Pancreas (tissue), 10 donors: Measurements from ENCODE around the gene FAM20C. TPM values are rescaled to one million over a fixed set of nuclear protein-coding genes. Genes with fewer than 3 reads are reported as not detected.

Source experiments
- ATAC-seq, 4 donors: fragments of 200-7000 bp; cut with Tn5 transposase; one replicate each; pipeline versions ENCODE4 v1.8.0 to v1.9.1; 2020; ENCODE audit warnings: mild to moderate bottlenecking in 4 of 4, moderate library complexity in 4 of 4
- DNase-seq, 6 donors: peaks; one replicate each; pipeline ENCODE4 v3.0.0-alpha.2; 2020
- FAIRE-seq: peaks from 2 replicates; lab custom pipeline; 2012; peaks lifted over from hg19 to GRCh38; lab: Jason Lieb, UNC
- H3K27ac ChIP-seq, 4 donors: fragments of 200-600 bp; sonication (generic); 1 replicate in 3 of 4; 2 replicates in 1 of 4; pipeline versions ENCODE4 v1.5.0 to v1.8.0; 2020
- H3K27me3 ChIP-seq, 4 donors: fragments of 200-600 bp; one replicate each; pipeline ENCODE4 v1.8.0; 2021
- H3K36me3 ChIP-seq, 3 donors: fragments of 200-600 bp; sonication (generic) in 1 of 3; one replicate each; pipeline versions ENCODE4 v1.5.0 to v1.8.0; 2020 to 2021
- H3K4me1 ChIP-seq, 3 donors: fragments of 200-600 bp; one replicate each; pipeline ENCODE4 v1.8.0; 2021
- H3K4me3 ChIP-seq, 4 donors: fragments of 200-600 bp; sonication (generic) in 2 of 4; one replicate each; pipeline versions ENCODE4 v1.5.0 to v1.8.0; 2020 to 2021
- H3K9me3 ChIP-seq, 4 donors: fragments of 200-600 bp; one replicate each; pipeline ENCODE4 v1.8.0; 2021
- WGBS, 2 donors: extraction: QIAGEN DNeasy Blood & Tissue Kit; methylation state at CpG; one replicate each; pipeline ENCODE4 v1.1.7; 2013; 5-methylcytosine and 5-hydroxymethylcytosine counted together
- intact Hi-C, 3 donors: fragments of 100-400 bp; cut with DNase I; formaldehyde crosslinking; loops; one replicate each; pipeline versions ENCODE4 v1.11.1 to v1.14.2; 2022
- polyA plus RNA-seq, 2 donors: library from polyadenylated mRNA; stranded (reverse); fragments of 200-250 nt; gene quantifications; one replicate each; pipeline ENCODE4 v1.2.3, GENCODE V29; 2013
- total RNA-seq, 6 donors: library from RNA; stranded (reverse); fragmentation: NEBNext Ultra II Directional in 4 of 6; extraction: Animal tissue kit (Norgen Biotek cat#: 25700) in 4 of 6; gene quantifications; one replicate each; pipeline versions ENCODE4 v1.2.1 to v1.2.4, GENCODE V29; 2021 to 2023
- TF ChIP-seq, protein P1 (sequence below), 4 donors: fragments of 200-600 bp; sonication (generic) in 3 of 4; IDR thresholded peaks; one replicate each; pipeline versions ENCODE4 v1.5.0 to v1.8.0; 2021; ENCODE audit warnings: antibody characterized with exemption in 4 of 4
- donor health status: healthy with polysubstance abuse.
- donor health status: DM: no; HTN: no; CAD: no; lungs with moderate emphysema.
- donor health status: DM: no; HTN: no; CAD: no.
- donor health status: control.
- donor health status: control.
- donor health status: Bipolar disorder and iron deficiency.
- donor health status: DM: yes; HTN: yes; CAD: no.
- donor health status: DM: no; HTN: no; CAD: no.
- donor health status: DM: no; HTN: no; CAD: no.
- donor health status: DM: yes; HTN: yes; CAD: no.

The FAM20C gene
- total and polyA plus RNA-seq, 8 donors = 8.9 to 43.1 (median 13.4) TPM

DNA sequence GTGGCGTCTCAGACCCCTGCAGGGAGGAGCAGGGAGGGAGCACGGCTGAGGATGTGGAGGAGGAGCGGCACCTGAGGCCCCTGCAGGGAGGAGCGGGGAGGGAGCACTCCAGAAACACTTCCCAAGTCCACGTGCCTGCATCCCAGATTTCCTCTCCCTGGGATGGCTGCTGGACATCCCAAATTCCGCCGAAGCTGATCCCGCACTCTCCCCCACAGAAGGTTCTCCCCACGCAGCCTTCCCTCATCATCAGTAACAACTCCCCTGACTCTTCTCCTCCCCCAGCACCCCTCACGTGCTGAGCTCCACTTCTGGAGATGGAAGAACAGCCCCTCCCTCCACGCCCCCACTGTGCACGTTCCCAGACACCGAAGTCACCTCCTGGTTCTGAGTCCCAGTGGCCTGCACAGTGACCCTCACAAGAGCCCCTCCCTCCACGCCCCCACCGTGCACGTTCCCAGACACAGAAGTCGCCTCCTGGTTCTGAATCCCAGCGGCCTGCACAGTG is 79.8 kb downstream of the FAM20C start:
- no peaks in the 10 kb centered on the region for H3K36me3 ChIP-seq
- peak in 2 of 6 donors; percentile 25 to 32 for DNase-seq
- no peak for ATAC-seq
- FAIRE-seq = no peak
- TF ChIP-seq, protein P1, sequence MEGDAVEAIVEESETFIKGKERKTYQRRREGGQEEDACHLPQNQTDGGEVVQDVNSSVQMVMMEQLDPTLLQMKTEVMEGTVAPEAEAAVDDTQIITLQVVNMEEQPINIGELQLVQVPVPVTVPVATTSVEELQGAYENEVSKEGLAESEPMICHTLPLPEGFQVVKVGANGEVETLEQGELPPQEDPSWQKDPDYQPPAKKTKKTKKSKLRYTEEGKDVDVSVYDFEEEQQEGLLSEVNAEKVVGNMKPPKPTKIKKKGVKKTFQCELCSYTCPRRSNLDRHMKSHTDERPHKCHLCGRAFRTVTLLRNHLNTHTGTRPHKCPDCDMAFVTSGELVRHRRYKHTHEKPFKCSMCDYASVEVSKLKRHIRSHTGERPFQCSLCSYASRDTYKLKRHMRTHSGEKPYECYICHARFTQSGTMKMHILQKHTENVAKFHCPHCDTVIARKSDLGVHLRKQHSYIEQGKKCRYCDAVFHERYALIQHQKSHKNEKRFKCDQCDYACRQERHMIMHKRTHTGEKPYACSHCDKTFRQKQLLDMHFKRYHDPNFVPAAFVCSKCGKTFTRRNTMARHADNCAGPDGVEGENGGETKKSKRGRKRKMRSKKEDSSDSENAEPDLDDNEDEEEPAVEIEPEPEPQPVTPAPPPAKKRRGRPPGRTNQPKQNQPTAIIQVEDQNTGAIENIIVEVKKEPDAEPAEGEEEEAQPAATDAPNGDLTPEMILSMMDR (IDR thresholded peaks at IDR 0.05) = no peak
- WGBS, 2 donors = 81 to 84% methylated on average over 17 to 18 of the region's 18 CpGs
- H3K9me3 ChIP-seq = no peaks in the 10 kb centered on the region
- no peaks in the 10 kb centered on the region for H3K4me1 ChIP-seq
- intact Hi-C loops = no loop called here
- no peaks in the 10 kb centered on the region for H3K27me3 ChIP-seq
- H3K4me3 ChIP-seq = no peak overlapping the region
- no peak overlapping the region for H3K27ac ChIP-seq

- FAIRE-seq (no peak), ATAC-seq (no peak), DNase-seq (peak in 2 of 6 donors; percentile 34 to 35)
- H3K27ac ChIP-seq = no peak overlapping the region
- no peaks in the 10 kb centered on the region for H3K9me3 ChIP-seq
- 81 to 82% methylated on average over 14 of the region's 14 CpGs for WGBS, 2 donors
- no peaks in the 10 kb centered on the region for H3K27me3 ChIP-seq
- intact Hi-C loops = no loop called here
- no peaks in the 10 kb centered on the region for H3K36me3 ChIP-seq
- no peak overlapping the region for H3K4me3 ChIP-seq
- no peaks in the 10 kb centered on the region for H3K4me1 ChIP-seq
- TF ChIP-seq, protein P1 (IDR thresholded peaks at IDR 0.05) = no peak
Measured at GRCh38 chr7:272631-273030, 80.3 kb downstream of the FAM20C start.

GRCh38 chr7:273327-273726 is 81.0 kb downstream of the FAM20C start:
- Histone ChIP-seq H3K4me1 (no peaks in the 10 kb centered on the region), H3K27ac (no peak overlapping the region), H3K36me3 (no peaks in the 10 kb centered on the region), H3K9me3 (no peaks in the 10 kb centered on the region), H3K4me3 (no peak overlapping the region), H3K27me3 (no peaks in the 10 kb centered on the region)
- WGBS, 2 donors = 77 to 94% methylated on average over 7 of the region's 7 CpGs
- intact Hi-C loops = no loop called here
- FAIRE-seq = no peak
- TF ChIP-seq, protein P1 (IDR thresholded peaks at IDR 0.05) = no peak
- no peak for ATAC-seq
- DNase-seq = no peak

- Histone ChIP-seq H3K4me3 (no peak overlapping the region), H3K9me3 (no peaks in the 10 kb centered on the region), H3K4me1 (no peaks in the 10 kb centered on the region), H3K36me3 (no peaks in the 10 kb centered on the region), H3K27ac (no peak overlapping the region), H3K27me3 (no peaks in the 10 kb centered on the region)
- TF ChIP-seq, protein P1 (IDR thresholded peaks at IDR 0.05) = no peak
- WGBS, 2 donors = 47 to 49% methylated on average over 2 of the region's 2 CpGs
- DNase-seq (no peak), ATAC-seq (no peak), FAIRE-seq (no peak)
- intact Hi-C loops = no loop called here
Measured at GRCh38 chr7:274266-274665, 81.9 kb downstream of the FAM20C start.

DNA sequence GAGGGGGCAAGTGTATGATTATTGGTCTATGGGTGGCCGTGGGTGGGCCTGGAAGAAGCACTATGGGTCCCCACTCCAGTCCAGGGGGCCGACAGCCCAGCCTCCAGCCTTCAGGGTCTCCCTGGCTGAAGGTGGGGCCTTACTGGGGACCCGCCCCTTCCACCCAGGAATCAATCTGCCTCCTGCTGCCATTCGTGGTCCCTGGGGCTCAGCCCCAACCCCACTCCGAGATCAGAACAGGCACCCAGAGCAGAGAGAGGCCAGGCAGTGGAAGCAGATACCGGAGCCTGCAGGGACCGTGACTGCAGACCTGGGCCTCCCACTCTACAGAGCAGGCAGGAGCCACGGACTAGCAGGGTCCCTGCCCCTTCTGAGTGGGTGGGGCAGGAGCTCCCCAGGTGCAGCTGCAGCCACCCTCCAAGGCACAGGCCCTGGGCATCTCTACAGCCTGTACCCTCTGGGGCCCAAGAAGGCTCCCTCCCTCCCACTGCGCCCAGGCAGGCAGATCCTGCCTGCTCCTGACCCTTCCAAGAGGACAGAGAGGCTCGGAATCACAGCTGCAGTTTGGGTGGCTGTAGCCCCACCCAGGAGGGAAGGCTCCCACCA is 84.0 kb downstream of the FAM20C start:
- Histone ChIP-seq H3K27ac (no peak overlapping the region), H3K4me3 (no peak overlapping the region), H3K4me1 (no peaks in the 10 kb centered on the region), H3K36me3 (no peaks in the 10 kb centered on the region), H3K9me3 (no peaks in the 10 kb centered on the region), H3K27me3 (no peaks in the 10 kb centered on the region)
- ATAC-seq = no peak
- TF ChIP-seq, protein P1 (IDR thresholded peaks at IDR 0.05) = no peak
- intact Hi-C loops = no loop called here
- no peak for FAIRE-seq
- peak in 2 of 6 donors; percentile 22 to 33 for DNase-seq
- WGBS, 2 donors = 70 to 71% methylated on average over 10 of the region's 10 CpGs
